GM12878 (cell line): ENCODE measurements around the gene ADSL. TPM values are rescaled to one million over a fixed set of nuclear protein-coding genes. Genes with fewer than 3 reads are reported as not detected.

Experiments used
- ATAC-seq: fragments of 200-7000 bp; cut with Tn5 transposase; 3 replicates; pipeline ENCODE4 v1.9.1; 2020; ENCODE audit warnings: mild to moderate bottlenecking, moderate library complexity
- BruUV-seq: library from RNA; stranded (reverse); fragments of 400-500 nt; replicated peaks from 2 replicates; lab custom pipeline; 2021; lab: Mats Ljungman, UMichigan
- CTCF ChIA-PET: fragments of 300-600 bp; sonication (Branson Sonifier 250); formaldehyde crosslinking; extraction: SDS; loops from one replicate; lab custom pipeline; 2021; ENCODE audit warnings: inconsistent platforms; lab: Yijun Ruan, JAX
- POLR2A ChIA-PET: fragments of 350-600 bp; formaldehyde crosslinking; extraction: SDS; loops from one replicate; lab custom pipeline; 2021; ENCODE audit warnings: inconsistent platforms; lab: Charles Lee
- RAD21 ChIA-PET: fragments of 300-600 bp; sonication (Branson Sonifier 250); formaldehyde crosslinking; loops from one replicate; lab custom pipeline; 2023; ENCODE audit warnings: antibody characterized with exemption; ENCODE audit not compliant: unreplicated experiment; lab: Charles Lee
- SMC1A ChIA-PET: fragments of 300-600 bp; sonication (Branson Sonifier 250); formaldehyde crosslinking; loops from one replicate; lab custom pipeline; 2023; ENCODE audit not compliant: unreplicated experiment, uncharacterized antibody; lab: Charles Lee
- DNase-seq: peaks from one replicate; pipeline ENCODE4 v3.0.0-alpha.2; 2011; ENCODE audit warnings: low read depth, low spot score
- FAIRE-seq: peaks from 3 replicates; lab custom pipeline; 2011; peaks lifted over from hg19 to GRCh38; lab: Jason Lieb, UNC
- H2AFZ ChIP-seq: 2 replicates; pipeline ENCODE4 v1.6.0; 2011; ENCODE audit warnings: low read depth, low read length, control low read depth; ENCODE audit not compliant: control insufficient read depth
- H3K27ac ChIP-seq: 2 replicates; pipeline ENCODE4 v1.5.1; 2011; ENCODE audit warnings: control low read depth; ENCODE audit not compliant: control insufficient read depth, insufficient read depth
- H3K27me3 ChIP-seq, 2 experiments: replicated peaks in 1 of 2; 2 replicates each; pipeline versions ENCODE4 v1.6.0 to v1.6.1; 2011; ENCODE audit warnings: low read length in 1 of 2; ENCODE audit not compliant: control insufficient read depth in 2 of 2, insufficient read depth in 2 of 2
- H3K36me3 ChIP-seq, 2 experiments: 2 replicates each; pipeline ENCODE4 v1.5.1; 2011; ENCODE audit warnings: low read length in 1 of 2; ENCODE audit not compliant: control insufficient read depth in 2 of 2, insufficient read depth in 2 of 2
- H3K4me1 ChIP-seq: 2 replicates; pipeline ENCODE4 v1.6.1; 2011; ENCODE audit warnings: mild to moderate bottlenecking, low read length, moderate library complexity, mixed read lengths; ENCODE audit not compliant: control insufficient read depth, insufficient read depth
- H3K4me2 ChIP-seq: 2 replicates; pipeline ENCODE4 v1.6.0; 2011; ENCODE audit warnings: control low read depth; ENCODE audit not compliant: control insufficient read depth, insufficient read depth
- H3K4me3 ChIP-seq: fragments of 200-600 bp; sonication (generic); 2 replicates; pipeline ENCODE4 v1.5.1; 2016
- H3K79me2 ChIP-seq: 2 replicates; pipeline ENCODE4 v1.6.0; 2011; ENCODE audit warnings: low read length; ENCODE audit not compliant: control insufficient read depth, insufficient read depth
- H3K9ac ChIP-seq: 2 replicates; pipeline ENCODE4 v1.8.0; 2011; ENCODE audit warnings: low read length, control low read depth, mixed read lengths; ENCODE audit not compliant: control insufficient read depth, insufficient read depth
- H3K9me3 ChIP-seq: replicated peaks from 3 replicates; pipeline ENCODE4 v1.5.1; 2011; ENCODE audit warnings: mild to moderate bottlenecking, low read length; ENCODE audit not compliant: control insufficient read depth, insufficient read depth
- H4K20me1 ChIP-seq: 2 replicates; pipeline ENCODE4 v1.6.0; 2011; ENCODE audit not compliant: control insufficient read depth, insufficient read depth
- BCL11A ChIP-seq: IDR thresholded peaks from 2 replicates; pipeline ENCODE4 v1.6.1; 2011; ENCODE audit warnings: low read depth, low read length
- CBX5 ChIP-seq: sonication (generic); IDR thresholded peaks from 2 replicates; pipeline ENCODE4 v1.6.1; 2016; ENCODE audit warnings: low read depth, moderate library complexity, mild to moderate bottlenecking, inconsistent platforms
- CEBPB ChIP-seq, 2 experiments: fragments of 150-350 bp in 1 of 2; IDR thresholded peaks; 2 replicates each; pipeline ENCODE4 v1.6.1; 2012 to 2014; ENCODE audit warnings: low read depth in 2 of 2, low read length in 2 of 2, borderline replicate concordance in 1 of 2, inconsistent platforms in 1 of 2
- EGR1 ChIP-seq, 2 experiments: IDR thresholded peaks; 1 replicate in 1 of 2; 2 replicates in 1 of 2; pipeline ENCODE4 v1.6.1; 2011 to 2012; ENCODE audit warnings: low read depth in 2 of 2, low read length in 2 of 2, borderline replicate concordance in 1 of 2, mild to moderate bottlenecking in 1 of 2, moderate library complexity in 1 of 2
- KDM1A ChIP-seq: fragments of 200-600 bp; sonication (generic); IDR thresholded peaks from 2 replicates; pipeline ENCODE4 v1.6.1; 2016; ENCODE audit warnings: borderline replicate concordance
- NFYB ChIP-seq: IDR thresholded peaks from 2 replicates; pipeline ENCODE4 v1.6.1; 2011; ENCODE audit warnings: low read depth, mild to moderate bottlenecking, low read length, improper control_type of control experiment, moderate library complexity; ENCODE audit not compliant: insufficient read depth
- RAD51 ChIP-seq: fragments of 450-650 bp; IDR thresholded peaks from 2 replicates; pipeline ENCODE4 v1.6.1; 2016; ENCODE audit warnings: moderate library complexity, mild to moderate bottlenecking, inconsistent platforms
- RFX5 ChIP-seq: IDR thresholded peaks from 2 replicates; pipeline ENCODE4 v1.6.1; 2011; ENCODE audit warnings: low read depth, low read length, improper control_type of control experiment
- RUNX3 ChIP-seq: IDR thresholded peaks from 2 replicates; pipeline ENCODE4 v1.6.1; 2012; ENCODE audit warnings: low read length, inconsistent platforms
- SIX5 ChIP-seq: IDR thresholded peaks from 2 replicates; pipeline ENCODE4 v1.6.1; 2011; ENCODE audit warnings: mild to moderate bottlenecking, low read depth, low read length, moderate library complexity; ENCODE audit not compliant: severe bottlenecking
- SRF ChIP-seq, 2 experiments: IDR thresholded peaks; 2 replicates each; pipeline ENCODE4 v1.6.1; 2011; ENCODE audit warnings: low read depth in 2 of 2, low read length in 2 of 2, mild to moderate bottlenecking in 1 of 2, moderate library complexity in 1 of 2
- TARDBP ChIP-seq: IDR thresholded peaks from 2 replicates; pipeline ENCODE4 v1.6.1; 2016; ENCODE audit warnings: borderline replicate concordance
- ZNF207 ChIP-seq: fragments of 450-650 bp; IDR thresholded peaks from 2 replicates; pipeline ENCODE4 v1.6.1; 2014; ENCODE audit warnings: antibody characterized with exemption, mild to moderate bottlenecking, borderline replicate concordance
- WGBS: methylation state at CpG from one replicate; pipeline ENCODE4 v1.1.6; 2016; ENCODE audit warnings: low lambda C conversion rate; ENCODE audit not compliant: insufficient replicate concordance, insufficient coverage; ENCODE audit errors: missing lambda C conversion rate; 5-methylcytosine and 5-hydroxymethylcytosine counted together
- in situ Hi-C: fragments of 300-500 bp; cut with MboI; formaldehyde crosslinking; loops from 9 replicates; pipeline ENCODE4 v1.14.3; 2018; ENCODE audit warnings: mixed read lengths
- intact Hi-C: fragments of 100-400 bp; cut with micrococcal nuclease; formaldehyde crosslinking; loops from one replicate; pipeline ENCODE4 v1.14.2; 2022; ENCODE audit not compliant: unreplicated experiment
- polyA plus RNA-seq, 11 experiments: library from polyadenylated mRNA; depleted of rRNA in 4 of 11; unstranded in 6 of 11; stranded (reverse) in 5 of 11; fragments of >200 nt; fragmentation: Nextera tagmentation in 4 of 11; fragmentation: Illumina TruSeq in 1 of 11; extraction: Ambion mirVana in 4 of 11; extraction: Trizol in 1 of 11; gene quantifications; 1 replicate in 1 of 11; 2 replicates in 10 of 11; pipeline versions ENCODE4 v1.2.1 to v1.2.3, GENCODE V29; 2011 to 2016; ENCODE audit warnings: inconsistent platforms in 2 of 11, missing spikeins in 2 of 11, low read depth in 1 of 11
- total RNA-seq, 4 experiments: library from RNA; depleted of rRNA in 3 of 4; stranded (reverse); fragments of >200 nt in 3 of 4; fragmentation: Illumina TruSeq in 1 of 4; extraction: Trizol in 1 of 4; gene quantifications; 2 replicates each; pipeline versions ENCODE4 v1.2.1 to v1.2.3, GENCODE V29; 2013 to 2021
- TF ChIP-seq, protein P1 (sequence below): fragments of 450-650 bp; IDR thresholded peaks from 2 replicates; pipeline ENCODE4 v1.6.1; 2017; ENCODE audit warnings: mild to moderate bottlenecking, moderate library complexity

The ADSL gene
- total and polyA plus RNA-seq, 10 of the 15 experiments (the other 5 are each of a cell fraction or from before 2014, with no cell fraction given): 126 to 313 (median 143) TPM

DNA sequence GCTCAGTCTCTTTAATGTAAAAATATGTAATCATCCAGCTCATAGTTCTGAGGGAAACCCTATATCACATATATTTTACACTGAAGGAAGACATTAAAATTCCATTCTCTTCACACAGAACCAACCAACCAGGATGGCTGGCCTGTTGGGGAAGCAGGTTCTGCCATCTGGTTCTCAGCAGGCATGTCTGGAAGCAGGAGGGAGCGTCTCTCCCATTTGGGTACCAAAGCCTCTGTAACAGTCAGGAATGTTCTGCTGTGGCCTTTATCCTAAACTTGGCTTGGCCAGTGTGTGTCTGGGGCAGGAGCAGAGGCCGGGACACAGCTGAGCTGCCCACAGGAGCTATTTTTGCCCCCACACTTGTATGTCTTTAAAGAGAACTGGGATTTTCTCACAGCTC is 53.3 kb downstream of the ADSL start:
- peak overlapping the region; percentile 24 for H3K27ac ChIP-seq
- peak; percentile 19 for ATAC-seq
- intact Hi-C loops: no loop called here

DNA sequence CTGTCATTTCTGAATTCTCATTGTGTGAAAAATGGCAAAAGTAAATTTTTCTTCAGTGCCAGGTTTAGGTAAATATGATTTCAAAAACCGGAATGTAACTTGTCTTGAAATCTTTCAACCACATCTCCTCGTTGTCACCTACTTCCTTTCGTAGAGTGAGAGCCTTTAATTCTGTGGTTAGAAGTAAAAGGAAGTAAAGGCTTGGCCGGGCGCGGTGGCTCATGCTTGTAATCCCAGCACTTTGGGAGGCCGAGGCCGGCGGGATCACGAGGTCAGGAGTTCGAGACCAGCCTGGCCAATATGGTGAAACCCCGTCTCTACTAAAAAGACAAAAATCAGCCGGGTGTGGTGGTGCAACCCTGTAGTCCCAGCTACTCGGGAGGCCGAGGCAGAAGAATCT is 53.9 kb downstream of the ADSL start:
- intact Hi-C loops (no loop called here), in situ Hi-C loops (no loop called here)
- ChIA-PET POLR2A (interaction anchor here (0.6 to 1.2 kb wide), 3 partner anchors 15 to 500 kb away, joined by 3 to 5 read pairs (median 5); no protein-coding TSS in a partner anchor), RAD21 (interaction anchor here (1.0 to 1.9 kb wide), 4 partner anchors 15 to 499 kb away, joined by 3 to 7 read pairs (median 4); no protein-coding TSS in a partner anchor), SMC1A (interaction anchor here (0.8 to 2.9 kb wide), 10 partner anchors 10 to 246 kb away, joined by 3 to 25 read pairs (median 7); partner anchors contain the start of gene SGSM3), CTCF (interaction anchor here (0.7 to 3.2 kb wide), 10 partner anchors 11 to 1662 kb away, joined by 3 to 19 read pairs (median 3); no protein-coding TSS in a partner anchor)
- FAIRE-seq (peak; percentile 78), ATAC-seq (peak; percentile 70), DNase-seq (peak; percentile 63)
- H3K27me3 ChIP-seq: no peaks in the 10 kb centered on the region
- H3K4me3 ChIP-seq: no peak overlapping the region
- H3K27ac ChIP-seq: peak overlapping the region; percentile 68; the same call in 1 of the 2 replicates
- peaks cover 2% of the 10 kb centered on the region; the same call in 1 of the 2 replicates for H4K20me1 ChIP-seq
- H3K9me3 ChIP-seq: no peaks in the 10 kb centered on the region
- no peaks in the 10 kb centered on the region for H3K79me2 ChIP-seq
- peaks cover 38% of the 10 kb centered on the region for H3K4me1 ChIP-seq
- no peak overlapping the region for H2AFZ ChIP-seq
- H3K9ac ChIP-seq: no peak overlapping the region
- peaks cover 6 to 14% of the 10 kb centered on the region in 2 experiments for H3K36me3 ChIP-seq
- peak overlapping the region; percentile 85; the same call in 1 of the 2 replicates for H3K4me2 ChIP-seq
- under 1% methylated on average over 15 of the region's 15 CpGs for WGBS
- no TSS peak for BruUV-seq
- TF ChIP-seq RAD51 (no peak), ZNF207 (no peak), RFX5 (no peak), EGR1 (IDR thresholded peaks at IDR 0.05; ENCODE audit: borderline replicate concordance in 1 of 2, low read depth in 2 of 2, low read length in 2 of 2) (peak in 1 of 2 experiments; percentile 53; a peak in 2 of 3 replicates), KDM1A (no peak), SIX5 (no peak), BCL11A (no peak), SRF (IDR thresholded peaks at IDR 0.05; ENCODE audit: low read depth in 2 of 2, low read length in 2 of 2) (no peak), RUNX3 (peak; percentile 86)
- TF ChIP-seq, protein P1, sequence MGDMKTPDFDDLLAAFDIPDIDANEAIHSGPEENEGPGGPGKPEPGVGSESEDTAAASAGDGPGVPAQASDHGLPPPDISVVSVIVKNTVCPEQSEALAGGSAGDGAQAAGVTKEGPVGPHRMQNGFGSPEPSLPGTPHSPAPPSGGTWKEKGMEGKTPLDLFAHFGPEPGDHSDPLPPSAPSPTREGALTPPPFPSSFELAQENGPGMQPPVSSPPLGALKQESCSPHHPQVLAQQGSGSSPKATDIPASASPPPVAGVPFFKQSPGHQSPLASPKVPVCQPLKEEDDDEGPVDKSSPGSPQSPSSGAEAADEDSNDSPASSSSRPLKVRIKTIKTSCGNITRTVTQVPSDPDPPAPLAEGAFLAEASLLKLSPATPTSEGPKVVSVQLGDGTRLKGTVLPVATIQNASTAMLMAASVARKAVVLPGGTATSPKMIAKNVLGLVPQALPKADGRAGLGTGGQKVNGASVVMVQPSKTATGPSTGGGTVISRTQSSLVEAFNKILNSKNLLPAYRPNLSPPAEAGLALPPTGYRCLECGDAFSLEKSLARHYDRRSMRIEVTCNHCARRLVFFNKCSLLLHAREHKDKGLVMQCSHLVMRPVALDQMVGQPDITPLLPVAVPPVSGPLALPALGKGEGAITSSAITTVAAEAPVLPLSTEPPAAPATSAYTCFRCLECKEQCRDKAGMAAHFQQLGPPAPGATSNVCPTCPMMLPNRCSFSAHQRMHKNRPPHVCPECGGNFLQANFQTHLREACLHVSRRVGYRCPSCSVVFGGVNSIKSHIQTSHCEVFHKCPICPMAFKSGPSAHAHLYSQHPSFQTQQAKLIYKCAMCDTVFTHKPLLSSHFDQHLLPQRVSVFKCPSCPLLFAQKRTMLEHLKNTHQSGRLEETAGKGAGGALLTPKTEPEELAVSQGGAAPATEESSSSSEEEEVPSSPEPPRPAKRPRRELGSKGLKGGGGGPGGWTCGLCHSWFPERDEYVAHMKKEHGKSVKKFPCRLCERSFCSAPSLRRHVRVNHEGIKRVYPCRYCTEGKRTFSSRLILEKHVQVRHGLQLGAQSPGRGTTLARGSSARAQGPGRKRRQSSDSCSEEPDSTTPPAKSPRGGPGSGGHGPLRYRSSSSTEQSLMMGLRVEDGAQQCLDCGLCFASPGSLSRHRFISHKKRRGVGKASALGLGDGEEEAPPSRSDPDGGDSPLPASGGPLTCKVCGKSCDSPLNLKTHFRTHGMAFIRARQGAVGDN: no peak

More for the DNA sequence above, 53.3 kb downstream of the ADSL start:
- ChIA-PET RAD21 (interaction anchor here (0.6 to 1.9 kb wide), 6 partner anchors 12 to 36 kb away, joined by 3 to 7 read pairs (median 4); partner anchors contain the start of gene SGSM3), SMC1A (interaction anchor here (0.8 to 2.9 kb wide), 10 partner anchors 11 to 246 kb away, joined by 3 to 25 read pairs (median 8); partner anchors contain the start of gene SGSM3), POLR2A (interaction anchor here (1.2 kb wide), 1 partner anchor 16 kb away, joined by 5 read pairs; no protein-coding TSS in a partner anchor), CTCF (interaction anchor here (0.6 to 3.2 kb wide), 15 partner anchors 9 to 499 kb away, joined by 3 to 19 read pairs (median 4); no protein-coding TSS in a partner anchor)
- Histone ChIP-seq H3K9me3 (no peaks in the 10 kb centered on the region), H3K79me2 (no peaks in the 10 kb centered on the region), H3K4me1 (peaks cover 38% of the 10 kb centered on the region), H4K20me1 (peaks cover 2% of the 10 kb centered on the region; the same call in 1 of the 2 replicates), H3K9ac (no peak overlapping the region; the same call in 1 of the 2 replicates), H3K27me3 (no peaks in the 10 kb centered on the region), H3K36me3 (peaks cover 5 to 11% of the 10 kb centered on the region in 2 experiments), H3K4me2 (no peak overlapping the region; the same call in none of the 2 replicates), H2AFZ (no peak overlapping the region), H3K4me3 (no peak overlapping the region)
- DNase-seq (no peak), FAIRE-seq (no peak)
- TF ChIP-seq CEBPB (IDR thresholded peaks at IDR 0.05; ENCODE audit: borderline replicate concordance in 1 of 2, low read depth in 2 of 2, low read length in 2 of 2) (no peak), CBX5 (no peak), TARDBP (no peak), NFYB (0 out of 2 replicates have a peak, but pooled peaks have one; percentile 5)
- 35% methylated on average over 2 of the region's 2 CpGs for WGBS
- in situ Hi-C loops: no loop called here
- no TSS peak for BruUV-seq
